ENCODE data around the gene OLIG2. TPM values are rescaled to one million over a fixed set of nuclear protein-coding genes. Genes with fewer than 3 reads are reported as not detected.

Gene OLIG2
- polyA plus RNA-seq (2012; ENCODE audit: insufficient read depth, insufficient read length) = not detected

- no peak for DNase-seq (ENCODE audit: low read depth, low spot score)
- H3K4me3 ChIP-seq (ENCODE audit: low read length) = no peak within 1 kb of the TSS
Observed at GRCh38 chr21:33025489-33026442, at the start of gene OLIG2. Gene OLIG2 (plus strand): TSS chr21:33025935. CDS start chr21:33026863, 928 bp downstream.

DNA sequence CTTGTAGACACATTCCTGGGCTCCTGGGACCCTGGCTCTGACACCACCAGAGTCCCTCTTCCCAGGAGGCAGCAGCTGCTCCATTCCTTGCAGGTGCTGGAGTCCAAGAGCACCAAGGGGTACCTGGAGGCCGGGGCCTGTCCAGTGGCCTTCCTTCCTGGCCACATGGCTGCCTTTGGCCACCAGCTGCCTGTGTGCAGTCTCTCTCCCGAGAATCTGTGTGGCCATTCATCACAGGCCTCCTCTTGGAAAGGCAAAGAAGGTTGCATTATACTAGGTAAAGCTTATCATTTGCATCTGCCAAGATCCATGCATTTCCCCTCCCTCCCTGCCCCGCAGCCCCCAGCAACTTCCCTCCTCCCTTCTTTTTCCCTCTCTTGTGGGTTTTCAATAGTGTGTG is 48.9 kb upstream of the OLIG2 start:
- no peak overlapping the region for H3K4me3 ChIP-seq (ENCODE audit: low read length)
- DNase-seq (ENCODE audit: low read depth, low spot score) = no peak

DNA sequence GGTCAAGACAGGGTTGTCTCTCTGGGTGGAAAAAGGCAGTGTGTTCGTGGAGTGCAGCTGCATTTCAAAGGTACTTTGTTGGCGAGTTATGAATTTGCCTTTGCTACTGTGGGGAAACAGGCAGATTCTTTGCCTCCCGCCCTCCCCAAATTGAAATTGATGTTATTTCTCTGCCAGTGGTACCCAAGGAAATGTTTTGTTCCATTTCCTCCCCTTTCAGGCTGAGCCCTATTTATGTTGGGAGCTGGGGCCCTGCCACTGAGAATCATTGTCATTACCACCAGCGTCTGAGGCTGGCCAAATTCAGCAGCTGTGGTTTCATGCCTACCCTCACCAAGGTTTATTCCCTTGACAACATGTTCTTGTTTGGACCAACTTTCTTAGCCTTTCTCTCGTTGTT is 48.5 kb upstream of the OLIG2 start:
- DNase-seq (ENCODE audit: low read depth, low spot score) = no peak
- no peak overlapping the region for H3K4me3 ChIP-seq (ENCODE audit: low read length)

GRCh38 chr21:32978331-32979270 is 47.1 kb upstream of the OLIG2 start:
- H3K4me3 ChIP-seq (ENCODE audit: low read length) = no peak overlapping the region
- no peak for DNase-seq (ENCODE audit: low read depth, low spot score)

DNA sequence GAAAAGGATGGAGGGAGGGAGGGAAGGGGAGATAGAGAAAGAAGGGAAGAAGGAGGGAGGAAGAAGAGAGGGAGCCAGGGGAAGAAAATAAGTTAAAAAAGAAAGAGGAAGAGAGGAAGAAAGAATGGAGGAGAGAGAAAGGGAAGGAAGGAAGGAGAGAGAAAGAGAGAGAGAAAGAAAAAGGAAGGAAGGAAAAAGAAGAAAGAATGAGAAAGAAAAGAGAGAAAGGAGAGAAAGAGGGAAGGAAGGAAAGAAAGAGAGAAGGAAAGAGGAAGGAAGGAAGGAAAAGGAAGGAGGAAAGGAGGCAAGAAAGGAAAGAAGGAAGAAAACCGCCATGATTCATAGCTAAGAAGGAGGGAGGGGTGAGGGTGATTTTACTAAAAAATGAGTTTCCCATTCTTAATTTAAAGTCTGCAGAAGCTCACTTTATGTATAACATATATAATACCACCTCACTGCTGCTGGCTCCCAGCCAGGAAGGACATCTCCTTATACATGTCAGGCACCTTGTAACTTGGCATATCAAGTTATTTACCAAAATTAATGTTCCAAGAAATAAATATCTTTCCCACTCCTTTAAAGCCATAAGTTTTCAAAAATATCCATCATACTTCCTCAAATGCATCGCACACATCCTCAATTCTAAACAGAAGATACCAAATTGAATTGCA is 46.0 kb upstream of the OLIG2 start:
- no peak overlapping the region for H3K4me3 ChIP-seq (ENCODE audit: low read length)
- no peak for DNase-seq (ENCODE audit: low read depth, low spot score)

DNA sequence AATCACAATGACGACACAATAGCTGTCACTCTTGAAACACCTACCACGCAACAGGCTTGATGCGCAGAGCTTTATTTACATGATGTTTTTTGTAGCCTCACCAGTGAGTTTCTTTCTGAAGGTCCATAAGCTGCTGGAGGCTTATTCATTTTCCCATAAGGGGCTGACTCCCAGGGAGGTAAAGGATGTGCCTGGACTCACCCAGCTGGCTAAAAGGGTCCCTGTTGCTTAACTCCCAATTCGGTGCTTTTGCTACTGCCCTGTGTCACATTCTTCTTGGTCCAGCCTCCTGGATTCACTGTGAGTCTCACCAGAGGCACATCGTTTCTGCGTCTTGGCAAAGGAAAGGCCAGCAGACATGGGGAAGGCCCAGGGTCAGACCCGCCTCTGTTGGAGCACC is 44.6 kb upstream of the OLIG2 start:
- H3K4me3 ChIP-seq (ENCODE audit: low read length) = no peak overlapping the region
- no peak for DNase-seq (ENCODE audit: low read depth, low spot score)

DNA sequence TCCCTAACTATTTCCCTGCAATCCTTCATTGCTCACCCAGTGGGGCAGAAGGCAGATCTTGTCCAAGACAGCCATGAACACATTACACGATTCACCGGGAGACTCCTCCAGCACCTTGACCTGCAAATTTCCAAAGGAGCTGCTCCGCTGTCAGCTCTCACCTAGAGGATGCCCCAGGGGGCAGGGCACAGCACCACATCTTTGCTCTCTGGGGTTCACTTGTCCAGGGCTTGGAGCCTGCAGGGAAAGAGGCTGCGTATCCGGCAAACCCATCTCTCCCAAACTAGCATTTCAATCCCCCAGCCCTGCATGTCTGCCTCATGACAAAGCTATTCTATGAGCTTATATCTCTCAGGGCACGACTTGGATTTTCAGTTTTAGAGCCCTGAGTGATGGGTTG is 35.1 kb upstream of the OLIG2 start:
- DNase-seq (ENCODE audit: low read depth, low spot score) = no peak
- no peak overlapping the region for H3K4me3 ChIP-seq (ENCODE audit: low read length)

DNA sequence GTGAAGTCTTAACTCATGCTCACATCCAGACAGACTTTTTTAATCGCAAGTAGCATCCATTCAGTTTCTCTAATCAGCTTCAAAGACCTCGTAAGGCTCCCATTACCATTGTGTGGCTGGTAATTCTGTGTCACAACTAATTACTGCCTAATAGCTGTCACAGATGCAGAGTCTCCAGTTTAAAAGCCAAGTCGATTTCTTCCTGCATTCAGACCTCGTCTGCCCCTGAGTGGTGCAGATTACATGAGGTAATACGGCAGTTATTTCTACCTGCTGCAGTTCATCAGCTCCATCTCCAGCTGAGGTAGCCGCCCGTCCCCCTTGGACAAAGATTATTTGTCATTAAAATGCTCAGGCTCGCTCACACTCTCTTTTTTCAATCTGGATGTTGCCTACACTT is 34.4 kb upstream of the OLIG2 start:
- no peak for DNase-seq (ENCODE audit: low read depth, low spot score)

GRCh38 chr21:32993894-32994293 is 31.8 kb upstream of the OLIG2 start:
- no peak for DNase-seq (ENCODE audit: low read depth, low spot score)

More for the DNA sequence above, 34.4 kb upstream of the OLIG2 start:
- no peak overlapping the region for H3K4me3 ChIP-seq (ENCODE audit: low read length)

DNA sequence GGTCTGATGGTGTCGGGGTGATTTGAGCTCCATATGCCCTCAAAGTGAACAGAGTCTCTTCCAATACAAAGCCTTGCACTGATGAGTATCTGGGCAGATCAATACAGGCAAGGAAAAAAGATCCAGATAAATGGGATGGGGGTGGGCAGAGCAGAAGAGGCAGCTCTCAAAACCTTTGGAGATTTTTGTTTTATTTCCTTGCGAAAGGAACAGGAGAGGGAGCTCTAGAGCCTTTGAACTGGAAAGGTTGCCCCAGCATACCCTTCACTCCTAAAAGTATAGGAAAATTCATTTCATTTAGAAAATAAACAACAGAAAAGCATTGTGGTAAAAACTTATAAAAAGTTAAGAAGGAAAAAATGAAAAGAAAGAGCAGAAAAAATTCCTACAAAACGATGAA is 31.4 kb upstream of the OLIG2 start:
- no peak for DNase-seq (ENCODE audit: low read depth, low spot score)
- no peak overlapping the region for H3K4me3 ChIP-seq (ENCODE audit: low read length)

More at GRCh38 chr21:32993894-32994293, 31.8 kb upstream of the OLIG2 start:
- H3K4me3 ChIP-seq (ENCODE audit: low read length) = no peak overlapping the region

- no peak overlapping the region for H3K4me3 ChIP-seq (ENCODE audit: low read length)
- DNase-seq (ENCODE audit: low read depth, low spot score) = no peak
Observed at GRCh38 chr21:33007747-33008146, 18.0 kb upstream of the OLIG2 start.

DNA sequence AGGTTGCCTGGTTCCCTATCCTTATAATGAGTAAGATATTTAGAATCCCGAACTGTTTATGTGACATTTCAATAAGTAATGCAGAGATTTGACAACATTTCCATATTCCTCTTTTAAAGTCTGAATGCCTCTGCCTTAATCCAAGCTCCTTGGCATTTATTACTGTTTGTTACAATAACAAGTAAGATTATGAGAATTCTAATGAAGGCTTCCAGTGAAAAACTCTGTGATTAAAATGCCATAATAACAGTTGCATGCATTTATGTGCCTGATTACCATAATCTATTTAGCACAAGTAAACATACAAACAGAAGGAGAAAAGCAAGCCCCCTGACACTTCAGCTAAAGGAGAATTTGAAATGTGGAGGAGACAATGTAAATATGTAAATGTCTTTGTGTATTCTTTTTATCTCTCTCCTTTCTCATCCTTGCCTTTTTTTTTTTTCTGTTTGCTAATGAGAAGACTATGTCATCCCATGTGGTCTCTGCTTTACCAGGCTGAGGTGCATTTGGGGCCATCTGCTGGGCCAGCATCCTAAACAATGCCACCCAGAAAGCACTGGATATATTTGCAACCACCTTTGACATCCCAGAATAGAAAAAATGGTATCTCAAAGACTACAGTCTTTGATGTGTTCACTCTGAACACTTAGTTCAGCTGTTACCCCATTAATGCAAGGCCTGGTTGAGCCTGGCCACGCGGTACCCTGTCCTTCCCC is 17.2 kb upstream of the OLIG2 start:
- no peak for DNase-seq (ENCODE audit: low read depth, low spot score)
- no peak overlapping the region for H3K4me3 ChIP-seq (ENCODE audit: low read length)

DNA sequence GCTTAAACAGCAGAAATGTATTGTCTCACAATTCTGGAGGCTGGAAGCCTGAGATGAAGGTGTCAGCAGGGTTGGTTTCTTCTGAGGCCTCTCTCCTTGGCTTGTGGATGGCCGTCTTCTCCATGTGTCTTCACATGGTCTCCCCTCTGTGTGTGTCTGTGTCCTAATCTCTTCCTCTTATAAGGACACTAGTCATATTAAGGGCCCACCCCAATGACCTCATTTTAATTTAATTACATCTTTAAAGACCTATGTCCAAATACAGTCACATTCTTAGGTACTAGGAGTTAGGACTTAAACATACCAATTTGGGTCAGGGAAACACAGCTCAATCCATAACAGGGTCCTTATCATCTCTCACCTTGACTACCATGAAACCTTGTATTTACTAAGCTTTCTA is 14.8 kb upstream of the OLIG2 start:
- DNase-seq (ENCODE audit: low read depth, low spot score) = no peak
- no peak overlapping the region for H3K4me3 ChIP-seq (ENCODE audit: low read length)

GRCh38 chr21:33011462-33011861 is 14.3 kb upstream of the OLIG2 start:
- H3K4me3 ChIP-seq (ENCODE audit: low read length) = no peak overlapping the region
- no peak for DNase-seq (ENCODE audit: low read depth, low spot score)

GRCh38 chr21:33013626-33014025 is 12.1 kb upstream of the OLIG2 start:
- no peak for DNase-seq (ENCODE audit: low read depth, low spot score)
- H3K4me3 ChIP-seq (ENCODE audit: low read length) = no peak overlapping the region

DNA sequence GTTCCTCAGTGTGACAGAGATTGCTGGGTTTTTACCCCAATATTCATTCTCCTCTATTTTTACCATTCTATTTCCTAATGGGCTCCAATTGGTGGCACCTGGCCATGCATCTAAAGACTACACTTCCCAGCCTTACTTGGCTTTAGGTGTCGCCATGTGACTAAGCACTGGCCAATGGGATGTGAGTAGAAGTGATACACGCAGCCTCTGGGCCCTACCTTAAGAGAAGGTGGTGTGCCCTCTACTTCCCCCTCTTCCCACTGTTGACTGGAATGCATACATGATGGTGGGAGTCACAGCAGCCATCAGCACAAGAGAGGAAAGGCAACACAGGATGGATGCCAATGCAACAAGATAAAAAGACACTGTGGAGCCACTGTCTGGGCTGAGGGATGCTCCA is 11.4 kb upstream of the OLIG2 start:
- DNase-seq (ENCODE audit: low read depth, low spot score) = no peak
- no peak overlapping the region for H3K4me3 ChIP-seq (ENCODE audit: low read length)

- DNase-seq (ENCODE audit: low read depth, low spot score) = no peak
- no peak overlapping the region for H3K4me3 ChIP-seq (ENCODE audit: low read length)
Observed at GRCh38 chr21:33015096-33015495, 10.6 kb upstream of the OLIG2 start.

GRCh38 chr21:33015756-33016155 is 10.0 kb upstream of the OLIG2 start:
- no peak for DNase-seq (ENCODE audit: low read depth, low spot score)
- H3K4me3 ChIP-seq (ENCODE audit: low read length) = no peak overlapping the region
